Measurements from ENCODE around the gene ABCA1.

GRCh38 chr9:104885818-104886709 is 41.9 kb downstream of the ABCA1 start:
- TF ChIP-seq CTCF (conservative IDR thresholded peaks at IDR 0.05; ENCODE audit: low read depth, low read length) (no peak), EZH2 (IDR thresholded peaks at IDR 0.05; ENCODE audit: borderline replicate concordance, low read depth, low read length, poor library complexity, severe bottlenecking) (no peak)
